Keratinocyte (primary cell): ENCODE results near the gene RPTN. TPM values are rescaled to one million over a fixed set of nuclear protein-coding genes. Genes with fewer than 3 reads are reported as not detected.

Experiments used
- DNase-seq: peaks from one replicate; pipeline ENCODE4 v3.0.0-alpha.2; 2011; ENCODE audit warnings: low read depth, missing footprints, low spot score
- FAIRE-seq: peaks from 2 replicates; lab custom pipeline; 2011; peaks lifted over from hg19 to GRCh38; lab: Jason Lieb, UNC
- H2AFZ ChIP-seq: 2 replicates; pipeline ENCODE4 v1.6.0; 2012; ENCODE audit warnings: low read length, control low read depth, inconsistent platforms; ENCODE audit not compliant: control insufficient read depth
- H3K27ac ChIP-seq: 2 replicates; pipeline ENCODE4 v1.5.1; 2011; ENCODE audit warnings: low read length; ENCODE audit not compliant: control insufficient read depth, insufficient read depth
- H3K27me3 ChIP-seq: 3 replicates; pipeline ENCODE4 v1.6.0; 2011; ENCODE audit warnings: low read length; ENCODE audit not compliant: control insufficient read depth, insufficient read depth; ENCODE audit errors: extremely low read depth
- H3K36me3 ChIP-seq, 2 experiments: 2 replicates in 1 of 2; 3 replicates in 1 of 2; pipeline ENCODE4 v1.5.1; 2011; ENCODE audit warnings: low read length in 2 of 2, mild to moderate bottlenecking in 1 of 2; ENCODE audit not compliant: control insufficient read depth in 2 of 2, insufficient read depth in 2 of 2; ENCODE audit errors: extremely low read depth in 1 of 2
- H3K4me1 ChIP-seq: 3 replicates; pipeline ENCODE4 v1.5.1; 2011; ENCODE audit warnings: low read length; ENCODE audit not compliant: control insufficient read depth, insufficient read depth; ENCODE audit errors: extremely low read depth
- H3K4me2 ChIP-seq: 3 replicates; pipeline ENCODE4 v1.6.0; 2011; ENCODE audit warnings: low read depth, low read length; ENCODE audit not compliant: control insufficient read depth, insufficient read depth; ENCODE audit errors: extremely low read depth
- H3K4me3 ChIP-seq, 3 experiments: fragments of 200-600 bp in 1 of 3; sonication (generic) in 1 of 3; 2 replicates in 2 of 3; 3 replicates in 1 of 3; pipeline ENCODE4 v1.5.1; 2011 to 2016; ENCODE audit warnings: low read length in 3 of 3, mild to moderate bottlenecking in 3 of 3, control low read depth in 2 of 3, inconsistent platforms in 1 of 3, low read depth in 1 of 3, mixed read lengths in 1 of 3, mixed run types in 1 of 3, moderate library complexity in 1 of 3; ENCODE audit not compliant: control insufficient read depth in 2 of 3, insufficient read depth in 2 of 3; ENCODE audit errors: extremely low read depth in 1 of 3
- H3K79me2 ChIP-seq: 2 replicates; pipeline ENCODE4 v1.6.0; 2012; ENCODE audit warnings: low read length; ENCODE audit not compliant: control insufficient read depth, insufficient read depth
- H3K9ac ChIP-seq: 3 replicates; pipeline ENCODE4 v1.6.0; 2011; ENCODE audit warnings: low read length; ENCODE audit not compliant: control insufficient read depth, insufficient read depth; ENCODE audit errors: extremely low read depth
- H3K9me1 ChIP-seq: 3 replicates; pipeline ENCODE4 v1.6.0; 2011; ENCODE audit warnings: low read length; ENCODE audit not compliant: control insufficient read depth, insufficient read depth; ENCODE audit errors: extremely low read depth
- H3K9me3 ChIP-seq: 2 replicates; pipeline ENCODE4 v1.5.1; 2012; ENCODE audit warnings: low read depth, low read length; ENCODE audit not compliant: control insufficient read depth
- H4K20me1 ChIP-seq: 3 replicates; pipeline ENCODE4 v1.6.0; 2011; ENCODE audit warnings: low read length; ENCODE audit not compliant: control insufficient read depth, insufficient read depth; ENCODE audit errors: extremely low read depth
- CTCF ChIP-seq, 3 experiments: IDR thresholded peaks in 1 of 3; conservative IDR thresholded peaks in 1 of 3; optimal IDR thresholded peaks in 1 of 3; 2 replicates in 2 of 3; 3 replicates in 1 of 3; pipeline versions ENCODE3 to v1.5.1; 2011; ENCODE audit warnings: low read length in 3 of 3, mild to moderate bottlenecking in 3 of 3, moderate library complexity in 2 of 3, control low read depth in 1 of 3, inconsistent platforms in 1 of 3; ENCODE audit not compliant: insufficient read depth in 2 of 3; ENCODE audit errors: extremely low read depth in 1 of 3
- EZH2 ChIP-seq: IDR thresholded peaks from one replicate; pipeline ENCODE4 v1.6.1; 2012; ENCODE audit warnings: inconsistent platforms, mild to moderate bottlenecking, low read length, moderate library complexity
- dilution Hi-C: fragments of 300-500 bp; cut with MboI; formaldehyde crosslinking; loops from one replicate; pipeline ENCODE4 v1.7.0; 2020; ENCODE audit warnings: low sequenced_read_pairs; ENCODE audit not compliant: extremely low pct_ligation_motif_present
- polyA plus RNA-seq, 5 experiments: library from polyadenylated mRNA; depleted of rRNA in 3 of 5; stranded (reverse) in 3 of 5; stranded (forward) in 1 of 5; unstranded in 1 of 5; fragments of >200 nt; gene quantifications; 1 replicate in 1 of 5; 2 replicates in 3 of 5; 3 replicates in 1 of 5; pipeline versions ENCODE4 v1.2.1 to v1.2.3, GENCODE V29; 2011 to 2012; ENCODE audit warnings: missing spikeins in 2 of 5, low read depth in 1 of 5, low replicate concordance in 1 of 5

Gene RPTN
- polyA plus RNA-seq, 1 donor (not counting 4 experiments of a cell fraction or from before 2014, with no cell fraction given) = 0.64 TPM

- TF ChIP-seq CTCF (optimal IDR thresholded peaks at IDR 0.05 in 1 of 3, IDR thresholded peaks at IDR 0.05 in 1 of 3, conservative IDR thresholded peaks at IDR 0.05 in 1 of 3; ENCODE audit: extremely low read depth in 1 of 3, insufficient read depth in 2 of 3, low read length in 3 of 3) (peak; percentile 63 to 87 (median 81)), EZH2 (no peak)
- no peaks in the 10 kb centered on the region for H3K79me2 ChIP-seq
- peak overlapping the region; percentile 49 for H3K4me2 ChIP-seq
- dilution Hi-C loops = no loop called here
- no peaks in the 10 kb centered on the region for H3K9me1 ChIP-seq
- no peak overlapping the region for H3K9ac ChIP-seq
- H3K4me1 ChIP-seq = peaks cover 48% of the 10 kb centered on the region
- H4K20me1 ChIP-seq = no peaks in the 10 kb centered on the region
- H3K4me3 ChIP-seq = peak overlapping the region in 1 of 3 experiments; percentile 44
- H3K27ac ChIP-seq = peak overlapping the region; percentile 56
- no peak overlapping the region for H2AFZ ChIP-seq
- H3K9me3 ChIP-seq = no peaks in the 10 kb centered on the region
- no peaks in the 10 kb centered on the region for H3K36me3 ChIP-seq
- no peak for DNase-seq
- H3K27me3 ChIP-seq = no peaks in the 10 kb centered on the region
- peak; percentile 92 for FAIRE-seq
Observed at GRCh38 chr1:152189657-152190442, 30.8 kb upstream of the RPTN start.

GRCh38 chr1:152188673-152189591 is 29.9 kb upstream of the RPTN start:
- FAIRE-seq = no peak
- H4K20me1 ChIP-seq = no peaks in the 10 kb centered on the region
- H3K36me3 ChIP-seq = no peaks in the 10 kb centered on the region
- H3K79me2 ChIP-seq = no peaks in the 10 kb centered on the region
- H3K4me2 ChIP-seq = peak overlapping the region; percentile 49
- no peaks in the 10 kb centered on the region for H3K9me3 ChIP-seq
- peak overlapping the region in 2 of 3 experiments; percentile 25 to 44 for H3K4me3 ChIP-seq
- no peaks in the 10 kb centered on the region for H3K27me3 ChIP-seq
- no peak for TF ChIP-seq EZH2
- TF ChIP-seq CTCF (optimal IDR thresholded peaks at IDR 0.05 in 1 of 3, IDR thresholded peaks at IDR 0.05 in 1 of 3, conservative IDR thresholded peaks at IDR 0.05 in 1 of 3; ENCODE audit: extremely low read depth in 1 of 3, insufficient read depth in 2 of 3, low read length in 3 of 3) = peak; percentile 80 to 85 (median 84)
- dilution Hi-C loops = no loop called here
- H3K27ac ChIP-seq = peak overlapping the region; percentile 11
- H2AFZ ChIP-seq = peak overlapping the region; percentile 34
- peak overlapping the region; percentile 50 for H3K9ac ChIP-seq
- DNase-seq = no peak
- H3K4me1 ChIP-seq = peaks cover 53% of the 10 kb centered on the region
- no peaks in the 10 kb centered on the region for H3K9me1 ChIP-seq
